ENCODE data around the gene SOX15.

SOX15 gene

GRCh38 chr17:7613769-7614424, 24.0 kb upstream of the SOX15 start:
- Histone ChIP-seq H3K9ac (ENCODE audit: low read depth, low read length, poor library complexity, severe bottlenecking) (peak overlapping the region; percentile 92), H3F3A (ENCODE audit: low read depth) (no peaks in the 10 kb centered on the region), H3K4me2 (ENCODE audit: low read depth, low read length, poor library complexity, severe bottlenecking) (peak overlapping the region; percentile 97), H4K20me1 (ENCODE audit: insufficient read depth, low read length, poor library complexity, severe bottlenecking) (peaks cover 44% of the 10 kb centered on the region), H3K4me1 (ENCODE audit: insufficient read depth, low read length, poor library complexity, severe bottlenecking) (peaks cover 47% of the 10 kb centered on the region), H3K36me3 (ENCODE audit: insufficient read depth, low read length) (no peaks in the 10 kb centered on the region), H3K4me3 (ENCODE audit: low read length, poor library complexity, severe bottlenecking) (peak overlapping the region; percentile 94), H3K9me3 (ENCODE audit: insufficient read depth, low read depth, low read length) (no peaks in the 10 kb centered on the region), H3K79me2 (ENCODE audit: insufficient read depth, low read length) (peaks cover 52% of the 10 kb centered on the region), H3K9me2 (replicated peaks; ENCODE audit: low read depth, low read length) (no peaks in the 10 kb centered on the region), H3K27me3 (ENCODE audit: insufficient read depth, low read length, poor library complexity, severe bottlenecking) (no peaks in the 10 kb centered on the region), H2AFZ (ENCODE audit: low read length) (peak overlapping the region; percentile 19; the same call in 1 of the 2 replicates)
- peak; percentile 24; the same call in 1 of the 2 replicates for TF ChIP-seq CTCF (conservative IDR thresholded peaks at IDR 0.05; ENCODE audit: low read length)
- no peak for TF ChIP-seq EZH2phosphoT487 (IDR thresholded peaks at IDR 0.05; ENCODE audit: borderline replicate concordance)

- Histone ChIP-seq H3K27me3 (ENCODE audit: insufficient read depth, low read length, poor library complexity, severe bottlenecking) (no peaks in the 10 kb centered on the region), H3K9me2 (replicated peaks; ENCODE audit: low read depth, low read length) (no peaks in the 10 kb centered on the region), H3K36me3 (ENCODE audit: insufficient read depth, low read length) (no peaks in the 10 kb centered on the region), H3K4me3 (ENCODE audit: low read length, poor library complexity, severe bottlenecking) (peak overlapping the region; percentile 94), H4K20me1 (ENCODE audit: insufficient read depth, low read length, poor library complexity, severe bottlenecking) (peaks cover 45% of the 10 kb centered on the region), H3K9me3 (ENCODE audit: insufficient read depth, low read depth, low read length) (no peaks in the 10 kb centered on the region), H2AFZ (ENCODE audit: low read length) (no peak overlapping the region), H3K4me1 (ENCODE audit: insufficient read depth, low read length, poor library complexity, severe bottlenecking) (peaks cover 48% of the 10 kb centered on the region), H3F3A (ENCODE audit: low read depth) (no peaks in the 10 kb centered on the region), H3K9ac (ENCODE audit: low read depth, low read length, poor library complexity, severe bottlenecking) (peak overlapping the region; percentile 92), H3K4me2 (ENCODE audit: low read depth, low read length, poor library complexity, severe bottlenecking) (peak overlapping the region; percentile 97), H3K79me2 (ENCODE audit: insufficient read depth, low read length) (peaks cover 54% of the 10 kb centered on the region)
- TF ChIP-seq CTCF (conservative IDR thresholded peaks at IDR 0.05; ENCODE audit: low read length) (no peak), EZH2phosphoT487 (IDR thresholded peaks at IDR 0.05; ENCODE audit: borderline replicate concordance) (no peak)
Observed at GRCh38 chr17:7612294-7612640, 22.4 kb upstream of the SOX15 start.

GRCh38 chr17:7611635-7612293, 21.9 kb upstream of the SOX15 start:
- Histone ChIP-seq H3F3A (ENCODE audit: low read depth) (no peaks in the 10 kb centered on the region), H3K4me2 (ENCODE audit: low read depth, low read length, poor library complexity, severe bottlenecking) (peak overlapping the region; percentile 97), H3K36me3 (ENCODE audit: insufficient read depth, low read length) (no peaks in the 10 kb centered on the region), H4K20me1 (ENCODE audit: insufficient read depth, low read length, poor library complexity, severe bottlenecking) (peaks cover 45% of the 10 kb centered on the region), H3K27me3 (ENCODE audit: insufficient read depth, low read length, poor library complexity, severe bottlenecking) (no peaks in the 10 kb centered on the region), H3K4me1 (ENCODE audit: insufficient read depth, low read length, poor library complexity, severe bottlenecking) (peaks cover 48% of the 10 kb centered on the region), H3K9me2 (replicated peaks; ENCODE audit: low read depth, low read length) (no peaks in the 10 kb centered on the region), H3K4me3 (ENCODE audit: low read length, poor library complexity, severe bottlenecking) (peak overlapping the region; percentile 94), H3K9me3 (ENCODE audit: insufficient read depth, low read depth, low read length) (no peaks in the 10 kb centered on the region), H3K79me2 (ENCODE audit: insufficient read depth, low read length) (peaks cover 55% of the 10 kb centered on the region), H3K9ac (ENCODE audit: low read depth, low read length, poor library complexity, severe bottlenecking) (peak overlapping the region; percentile 92), H2AFZ (ENCODE audit: low read length) (no peak overlapping the region)
- TF ChIP-seq CTCF (conservative IDR thresholded peaks at IDR 0.05; ENCODE audit: low read length) (no peak), EZH2phosphoT487 (IDR thresholded peaks at IDR 0.05; ENCODE audit: borderline replicate concordance) (no peak)
